HG03354 (cell line): ENCODE measurements around the gene ADAMTSL4.
A peak's percentile ranks its signal among the peaks of the same experiment; 100 is the strongest.
"Not testable (repeated sequence)": the region's sequence is repeated elsewhere in the genome, so short reads cannot be mapped to it uniquely, and the experiment has no call there.

Experiments
- ATAC-seq: cut with Tn5 transposase; IDR thresholded peaks from one replicate; pipeline ENCODE4 v1.9.1; 2021; ENCODE audit warnings: mild to moderate bottlenecking; ENCODE audit not compliant: unreplicated experiment, poor library complexity, severe bottlenecking

Gene ADAMTSL4

DNA sequence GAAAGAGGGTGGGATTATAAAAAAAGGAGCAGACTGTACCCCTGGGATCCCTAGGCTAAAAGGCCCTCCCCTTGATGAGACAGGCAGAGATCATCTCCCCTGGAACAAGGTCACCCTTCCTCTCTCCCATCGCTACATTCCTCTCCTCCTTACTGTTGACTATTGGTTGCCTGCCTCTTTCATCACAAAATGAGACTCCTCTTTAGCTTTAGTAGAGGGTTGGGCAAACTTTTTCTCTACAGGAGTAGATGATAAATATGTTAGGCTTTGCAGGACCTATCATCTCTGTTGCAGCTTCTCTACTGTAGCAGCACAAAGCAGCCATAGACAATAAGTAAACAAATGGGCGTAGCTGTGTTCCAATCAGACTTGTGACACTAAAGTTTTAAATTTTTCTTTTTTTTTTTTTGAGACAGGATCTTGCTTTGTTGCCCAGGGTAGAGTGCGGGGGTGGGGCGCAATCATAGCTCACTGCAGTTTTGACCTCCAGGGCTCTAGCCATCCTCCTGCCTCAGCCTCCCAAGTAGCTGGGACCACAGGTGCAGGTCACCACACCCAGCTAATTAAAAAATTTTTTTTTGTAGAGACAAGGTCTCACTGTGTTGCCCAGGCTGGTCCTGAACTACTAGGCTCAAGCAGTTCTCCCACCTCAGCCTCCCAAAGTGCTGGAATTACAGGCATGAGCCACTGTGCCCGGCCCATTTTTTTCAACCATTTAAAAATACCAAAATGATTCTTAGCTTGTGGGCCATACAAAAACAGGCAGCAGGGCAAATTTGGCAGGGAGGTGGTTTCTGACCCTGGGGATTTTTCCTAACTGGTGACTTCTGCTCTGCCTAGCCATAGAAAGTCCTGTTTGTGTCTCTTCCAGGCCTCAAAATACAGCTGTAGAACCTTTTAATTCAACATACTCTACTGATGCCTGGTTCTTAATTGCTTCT lies 15.1 kb downstream of the ADAMTSL4 start:
- no peak for ATAC-seq

DNA sequence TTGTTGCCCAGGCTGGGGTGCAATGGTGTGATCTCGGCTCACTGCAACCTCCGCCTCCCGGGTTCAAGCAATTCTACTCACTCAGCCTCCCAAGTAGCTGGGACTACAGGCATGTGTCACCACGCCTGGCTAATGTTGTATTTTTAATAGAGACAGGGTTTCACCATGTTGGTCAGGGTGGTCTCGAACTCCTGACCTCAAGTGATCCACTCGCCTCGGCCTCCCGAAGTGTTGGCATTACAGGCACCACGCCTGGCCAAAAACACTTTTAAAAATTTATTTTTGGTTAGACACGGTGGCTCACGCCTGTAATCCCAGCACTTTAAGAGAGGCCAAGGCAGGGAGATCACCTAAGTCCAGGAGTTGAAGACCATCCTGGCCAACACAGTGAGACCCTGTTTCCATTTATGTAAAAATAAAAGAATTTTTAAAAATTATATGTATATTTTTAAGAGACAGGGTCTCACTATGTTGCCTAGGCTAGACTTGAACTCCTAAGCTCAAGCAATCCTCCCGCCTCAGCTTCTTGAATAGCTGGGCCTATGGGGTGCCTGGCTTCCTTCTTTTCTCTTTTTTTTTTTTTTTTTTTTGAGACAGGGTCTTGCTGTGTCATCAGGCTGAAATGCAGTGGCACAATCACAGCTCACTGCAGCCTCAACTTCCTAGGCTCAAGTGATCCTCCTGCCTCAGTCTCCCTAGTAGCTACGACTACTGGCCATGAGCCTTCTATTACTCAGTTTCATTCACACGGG lies 16.2 kb downstream of the ADAMTSL4 start:
- not testable (repeated sequence) for ATAC-seq

GRCh38 chr1:150566589-150567340 lies 17.6 kb downstream of the ADAMTSL4 start:
- no peak for ATAC-seq

DNA sequence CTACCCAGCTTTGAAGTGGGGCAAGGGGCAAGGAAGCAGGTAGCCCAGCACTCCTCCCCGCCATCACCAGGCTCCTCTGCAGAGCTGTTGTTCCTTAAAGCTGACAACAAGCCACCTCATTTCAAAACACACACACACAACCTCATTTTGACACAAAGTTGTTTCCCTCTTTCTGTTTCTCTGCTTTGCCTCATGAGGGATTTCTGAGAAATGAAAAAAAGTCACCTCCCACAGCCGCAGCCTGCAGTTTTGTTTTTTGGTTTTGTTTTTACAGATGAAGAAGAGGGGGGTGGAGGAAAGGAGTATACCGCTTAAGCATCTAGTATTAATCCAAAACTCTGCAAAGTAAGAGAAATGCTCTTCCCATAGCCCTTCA lies 18.1 kb downstream of the ADAMTSL4 start:
- peak; percentile 34 for ATAC-seq

- peak; percentile 30 for ATAC-seq
Measured at GRCh38 chr1:150567717-150568593, 18.7 kb downstream of the ADAMTSL4 start.

DNA sequence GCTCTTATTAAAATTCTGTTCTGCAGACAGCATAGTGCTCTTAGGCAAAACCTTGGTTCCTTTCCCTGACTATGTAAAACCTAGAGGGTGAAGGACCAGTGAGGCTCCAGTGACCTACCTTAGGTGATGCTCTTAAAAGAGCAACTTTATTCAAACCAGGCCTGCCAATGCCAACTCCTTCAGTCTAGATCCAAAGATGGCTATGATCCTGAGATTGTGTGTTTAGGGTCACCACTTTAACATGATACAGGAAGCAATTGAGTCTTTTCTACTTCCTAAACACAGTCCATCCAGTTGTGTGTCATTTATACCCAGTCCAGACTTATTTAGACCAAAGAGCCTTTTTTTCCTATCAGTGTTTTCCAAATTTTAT lies 19.4 kb downstream of the ADAMTSL4 start:
- ATAC-seq = no peak

GRCh38 chr1:150572918-150573647 lies 23.9 kb downstream of the ADAMTSL4 start:
- ATAC-seq = no peak

DNA sequence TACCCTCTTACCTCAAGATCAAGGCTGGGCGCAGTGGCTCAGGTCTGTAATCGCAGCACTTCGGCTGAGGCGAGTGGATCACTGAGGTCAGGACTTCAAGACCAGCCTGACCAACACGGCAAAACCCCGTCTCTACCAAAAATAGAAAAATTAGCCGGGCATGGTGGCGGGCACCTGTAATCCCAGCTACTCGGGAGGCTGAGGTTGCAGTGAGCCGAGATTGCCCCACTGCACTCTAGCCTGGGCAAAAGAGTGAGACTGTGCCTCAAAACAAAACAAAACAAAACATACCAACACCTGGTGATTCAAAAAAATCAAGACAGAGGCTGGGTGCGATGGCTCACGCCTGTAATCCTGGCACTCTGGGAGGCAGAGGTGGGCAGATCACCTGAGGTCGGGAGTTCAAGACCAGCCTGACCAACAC lies 24.5 kb downstream of the ADAMTSL4 start:
- not testable (repeated sequence) for ATAC-seq

DNA sequence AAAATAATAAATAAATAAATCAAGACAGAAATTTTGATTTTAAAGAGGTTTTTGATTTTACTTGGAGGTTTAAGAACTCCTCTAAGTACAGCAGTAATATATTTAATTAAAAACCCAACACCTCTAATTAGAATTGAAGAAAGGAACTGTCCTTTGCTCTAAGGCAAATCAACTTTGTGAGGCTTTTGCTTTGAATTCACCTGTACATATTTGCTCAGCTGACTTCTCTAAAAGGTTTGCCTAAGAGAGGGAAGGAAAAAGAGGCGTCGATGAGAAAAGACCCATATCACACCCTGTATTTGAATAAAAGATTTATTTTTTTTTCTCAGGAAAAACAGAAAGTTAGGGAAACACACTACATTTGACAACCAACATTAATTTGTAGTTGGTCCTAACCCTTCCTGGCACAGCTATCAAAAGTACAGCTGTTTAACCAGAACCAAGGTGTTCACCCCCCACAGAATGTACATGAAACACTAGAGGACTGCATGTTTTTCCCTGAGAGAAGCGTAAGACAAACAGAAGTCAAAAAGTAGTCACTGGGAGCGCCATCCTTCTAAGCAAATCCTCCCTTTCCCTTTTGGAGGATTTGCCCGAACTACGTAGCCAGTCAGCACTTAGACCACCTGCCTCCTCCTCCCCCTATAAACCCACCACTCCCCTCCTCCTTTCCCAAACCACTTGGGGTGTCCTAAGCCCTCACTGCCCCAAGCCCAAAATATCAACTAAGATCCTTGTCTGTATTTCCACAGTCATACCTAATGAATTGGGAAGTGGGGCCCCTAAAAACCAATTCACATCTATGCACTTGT lies 25.3 kb downstream of the ADAMTSL4 start:
- no peak for ATAC-seq

DNA sequence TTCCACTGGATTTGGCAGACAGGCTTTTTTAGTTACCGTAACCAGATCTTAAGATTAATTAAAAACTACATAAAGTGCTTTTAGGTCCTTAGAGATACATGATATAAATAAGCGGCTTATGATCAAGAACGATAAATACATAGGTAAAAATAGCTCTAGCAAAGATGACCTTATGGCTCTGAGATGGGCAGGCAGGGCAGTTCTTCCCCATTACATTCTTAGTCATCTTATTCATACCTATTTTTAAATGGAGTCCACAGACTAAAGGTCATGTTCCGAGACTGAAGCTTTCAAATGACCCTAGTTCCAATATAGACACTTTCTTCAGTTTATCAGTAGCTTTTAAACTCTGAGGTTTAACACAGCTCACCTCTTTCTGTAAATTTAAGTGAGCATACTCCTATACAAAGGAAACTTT lies 25.9 kb downstream of the ADAMTSL4 start:
- ATAC-seq = no peak

DNA sequence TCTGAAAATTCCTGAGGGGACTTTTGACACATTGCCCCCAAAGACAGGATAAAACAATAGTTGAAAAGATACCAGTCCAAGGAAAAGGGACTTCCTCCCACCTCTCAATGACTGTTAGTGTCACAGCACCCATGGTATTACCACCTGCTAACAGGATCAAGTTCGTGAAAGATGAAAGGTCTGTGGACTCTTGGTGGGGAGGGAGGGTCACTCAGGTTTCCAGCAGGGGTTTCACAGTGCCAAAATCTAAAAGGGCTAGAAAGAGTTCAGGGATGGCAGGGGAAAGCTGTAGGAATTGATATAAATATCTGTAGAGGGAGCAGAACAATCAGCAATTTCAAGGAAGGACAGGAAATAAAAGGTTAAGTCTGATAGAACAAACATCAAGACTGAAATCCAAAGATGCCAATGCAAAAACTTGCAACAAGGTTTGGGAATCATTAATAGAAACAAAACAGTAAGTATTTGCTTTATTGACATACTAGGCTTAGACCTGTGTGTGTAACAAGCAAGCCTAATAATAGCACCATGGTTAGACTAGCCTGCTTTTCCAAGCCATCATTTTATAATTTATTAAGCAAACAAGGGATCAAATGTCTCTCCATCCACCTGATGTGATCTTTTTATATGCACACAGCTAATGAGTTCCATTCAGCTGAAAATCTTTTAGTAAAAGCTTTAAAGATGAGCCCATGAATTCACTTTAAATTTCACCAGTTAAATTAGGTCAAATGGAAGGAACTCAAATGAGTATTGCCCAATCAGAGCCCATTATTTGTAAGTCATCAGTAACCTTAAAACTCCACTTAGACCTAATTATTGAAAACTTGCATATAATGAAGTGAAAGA lies 26.5 kb downstream of the ADAMTSL4 start:
- no peak for ATAC-seq

DNA sequence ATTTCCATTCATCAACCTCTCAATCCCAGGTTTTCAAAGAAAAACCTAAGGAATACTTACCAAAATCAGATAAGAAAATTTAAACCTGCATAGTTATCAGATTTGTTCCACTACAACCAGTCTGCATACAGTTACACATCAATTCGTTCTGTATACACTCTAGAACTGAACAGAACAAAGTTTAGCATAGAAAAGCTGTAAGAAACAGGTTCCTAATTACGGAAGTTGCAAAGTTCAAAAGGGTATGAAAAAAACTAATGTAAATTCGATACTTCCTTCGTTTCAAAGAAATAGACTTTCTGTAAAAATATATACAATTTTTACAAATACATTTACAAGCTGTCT lies 27.1 kb downstream of the ADAMTSL4 start:
- no peak for ATAC-seq

DNA sequence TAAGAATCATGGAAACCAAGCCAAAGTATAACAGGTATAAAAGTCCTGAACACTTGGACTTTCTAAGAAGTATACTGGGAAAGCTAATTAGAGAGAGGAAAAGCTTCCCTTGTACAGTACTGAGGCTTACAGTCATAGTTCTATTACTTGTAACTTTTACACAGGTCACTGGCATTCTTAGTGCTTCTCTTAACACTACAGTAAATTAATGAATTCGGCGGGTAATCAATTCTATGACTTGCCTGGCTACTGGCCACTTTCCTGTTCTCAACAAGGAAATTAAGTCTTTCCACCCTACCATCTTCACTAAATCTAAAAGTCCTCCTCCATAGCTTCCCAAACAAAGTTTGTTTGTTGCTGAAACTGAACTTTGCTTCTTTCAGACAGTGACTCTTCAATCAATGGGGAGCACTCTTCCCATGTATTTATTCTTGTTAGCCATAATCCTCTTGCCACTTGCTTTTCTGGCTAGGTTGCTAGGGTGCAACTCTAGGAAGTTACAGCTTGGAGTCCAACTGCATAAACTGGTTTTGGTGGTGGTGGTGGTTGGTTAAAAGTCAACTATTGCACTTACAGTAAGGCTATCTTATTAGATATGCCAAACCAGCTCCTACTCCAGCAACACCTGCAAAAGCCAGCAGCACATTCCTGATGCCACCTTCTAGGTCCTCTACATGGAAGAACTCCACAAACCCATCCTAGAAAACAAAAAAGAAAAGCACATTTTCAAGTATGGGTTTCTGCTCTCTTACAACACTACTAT lies 27.8 kb downstream of the ADAMTSL4 start:
- no peak for ATAC-seq

DNA sequence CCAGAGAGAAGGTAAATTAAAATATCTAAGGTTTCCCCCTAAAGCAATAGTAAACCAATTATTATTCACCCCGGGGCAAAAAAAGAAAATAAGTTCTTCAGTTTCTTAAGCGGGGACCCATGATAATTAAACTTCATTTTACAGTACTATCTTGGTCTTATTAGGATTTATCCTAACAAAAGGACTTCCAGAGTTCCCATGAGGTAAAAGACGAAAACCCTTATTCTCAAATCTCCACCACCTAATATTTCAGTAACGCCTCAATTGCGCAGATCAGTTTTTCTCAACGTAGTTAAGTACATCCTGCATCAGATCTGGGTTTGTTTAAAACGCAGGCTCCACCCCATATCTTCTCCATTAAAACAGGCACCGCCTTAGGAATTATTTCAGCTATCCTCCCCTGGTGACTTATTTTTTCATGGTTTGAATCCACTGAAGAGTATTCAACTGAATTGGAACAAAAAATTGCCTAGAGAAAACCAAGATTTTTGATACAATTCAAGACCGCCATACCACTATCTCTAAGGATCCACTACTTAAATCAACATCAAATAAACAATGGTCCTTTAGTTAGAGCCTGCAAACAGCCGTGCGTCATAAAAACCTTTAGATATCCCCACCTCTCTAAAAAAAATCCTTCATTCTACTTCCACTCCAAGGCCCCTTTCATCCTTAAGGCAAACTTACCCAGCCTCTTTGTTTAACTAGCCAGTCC lies 28.5 kb downstream of the ADAMTSL4 start:
- ATAC-seq = no peak

DNA sequence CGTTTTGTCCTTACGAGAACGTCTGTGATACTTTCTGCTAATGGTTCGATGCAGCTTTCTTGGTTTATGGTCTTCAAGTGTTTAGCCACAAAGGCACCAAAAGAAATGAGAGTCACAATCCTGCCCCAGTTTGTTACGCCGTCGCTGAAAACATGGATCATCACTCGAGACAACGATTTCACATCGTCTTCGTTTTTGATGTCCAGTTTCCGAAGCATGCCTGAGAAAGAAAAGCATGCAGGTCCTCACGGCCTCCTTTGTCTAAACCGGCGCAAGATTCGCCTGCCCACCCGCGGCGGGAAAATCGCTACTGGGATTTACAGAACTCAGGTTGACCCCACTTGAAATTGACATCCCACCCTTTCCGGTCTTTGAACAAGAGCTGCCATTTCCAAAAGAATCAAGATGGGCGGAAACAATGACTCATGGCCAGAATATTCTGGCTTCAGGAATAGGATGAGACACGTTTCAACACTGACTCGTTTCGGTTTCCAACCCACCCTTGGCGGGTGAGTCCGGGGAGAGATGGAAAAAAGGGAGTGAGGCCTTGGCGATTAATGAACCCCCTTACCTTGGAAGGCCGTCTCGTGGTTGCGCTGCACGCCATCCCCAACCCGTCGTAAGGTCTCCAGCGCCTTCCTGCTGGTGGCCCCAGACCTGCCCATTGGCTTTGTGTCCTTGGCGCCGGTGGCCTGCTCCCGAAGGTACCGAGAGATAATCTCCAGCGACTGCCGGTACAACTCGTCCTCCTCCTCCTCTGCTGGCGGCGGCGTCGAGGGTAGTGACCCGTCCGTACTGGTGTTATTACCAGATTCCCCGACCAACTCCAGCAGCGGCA lies 29.3 kb downstream of the ADAMTSL4 start:
- peak; percentile 2 for ATAC-seq
